SU-DHL-6 (cell line): Measurements from ENCODE around the gene CNTNAP5.

Source experiments
- H2AFZ ChIP-seq: fragments of 200-600 bp; sonication (generic); 2 replicates; pipeline ENCODE4 v1.6.1; 2014; ENCODE audit warnings: low read depth, mild to moderate bottlenecking, moderate library complexity, mixed read lengths, antibody characterized with exemption, low read length; ENCODE audit not compliant: severe bottlenecking
- H3F3A ChIP-seq: fragments of 200-600 bp; shearing (Covaris generic); 2 replicates; pipeline ENCODE4 v1.6.0; 2016; ENCODE audit warnings: antibody characterized with exemption, mild to moderate bottlenecking; ENCODE audit not compliant: insufficient read depth
- H3K27ac ChIP-seq: fragments of 200-600 bp; sonication (generic); 2 replicates; pipeline ENCODE4 v1.5.1; 2016; ENCODE audit warnings: low read depth, mild to moderate bottlenecking, low read length, moderate library complexity, mixed read lengths
- H3K27me3 ChIP-seq: fragments of 200-600 bp; sonication (generic), shearing (Covaris generic); 2 replicates; pipeline ENCODE4 v1.6.0; 2014; ENCODE audit warnings: mild to moderate bottlenecking, low read length
- H3K36me3 ChIP-seq: fragments of 200-600 bp; sonication (generic); 2 replicates; pipeline ENCODE4 v1.6.1; 2014; ENCODE audit warnings: mild to moderate bottlenecking, low read length, mixed read lengths
- H3K4me2 ChIP-seq: fragments of 300-600, 200-600 bp; shearing (Covaris generic), sonication (generic); 2 replicates; pipeline ENCODE4 v1.6.0; 2014; ENCODE audit warnings: low read length, low read depth, mild to moderate bottlenecking; ENCODE audit not compliant: poor library complexity, severe bottlenecking
- H3K4me3 ChIP-seq: fragments of 200-600 bp; sonication (generic); 2 replicates; pipeline ENCODE4 v1.5.1; 2014; ENCODE audit warnings: antibody characterized with exemption, low read length, mild to moderate bottlenecking, mixed read lengths; ENCODE audit not compliant: insufficient read depth, poor library complexity, severe bottlenecking
- H3K79me2 ChIP-seq: fragments of 200-600 bp; sonication (generic); 2 replicates; pipeline ENCODE4 v1.6.1; 2014; ENCODE audit warnings: mild to moderate bottlenecking, low read length, moderate library complexity; ENCODE audit not compliant: insufficient read depth
- H3K9ac ChIP-seq: fragments of 200-600 bp; sonication (generic); 2 replicates; pipeline ENCODE4 v1.7.0; 2014; ENCODE audit warnings: mild to moderate bottlenecking, low read length
- H3K9me2 ChIP-seq: fragments of 200-600 bp; sonication (generic); replicated peaks from 2 replicates; pipeline ENCODE4 v1.6.1; 2014; ENCODE audit warnings: low read length; ENCODE audit not compliant: insufficient read depth
- H3K9me3 ChIP-seq: fragments of 200-600 bp; sonication (generic); 2 replicates; pipeline ENCODE4 v1.6.1; 2014; ENCODE audit warnings: low read length, mixed read lengths; ENCODE audit not compliant: insufficient read depth
- H4K20me1 ChIP-seq: fragments of 200-600 bp; sonication (generic); 2 replicates; pipeline ENCODE4 v1.6.1; 2014; ENCODE audit warnings: low read depth, mild to moderate bottlenecking, antibody characterized with exemption, low read length, moderate library complexity, mixed read lengths
- EZH2phosphoT487 ChIP-seq: fragments of 200-600 bp; sonication (generic), shearing (Covaris generic); conservative IDR thresholded peaks from 2 replicates; pipeline ENCODE4 v1.6.1; 2018; ENCODE audit warnings: mild to moderate bottlenecking, antibody characterized with exemption, low read length, moderate library complexity, mixed read lengths
- TF ChIP-seq, protein P1 (sequence below): fragments of 200-600 bp; sonication (generic); IDR thresholded peaks from one replicate; pipeline ENCODE4 v1.5.1; 2017; ENCODE audit warnings: antibody characterized with exemption, mild to moderate bottlenecking, low read length, moderate library complexity; ENCODE audit not compliant: insufficient read depth, poor library complexity, severe bottlenecking

The CNTNAP5 gene

DNA sequence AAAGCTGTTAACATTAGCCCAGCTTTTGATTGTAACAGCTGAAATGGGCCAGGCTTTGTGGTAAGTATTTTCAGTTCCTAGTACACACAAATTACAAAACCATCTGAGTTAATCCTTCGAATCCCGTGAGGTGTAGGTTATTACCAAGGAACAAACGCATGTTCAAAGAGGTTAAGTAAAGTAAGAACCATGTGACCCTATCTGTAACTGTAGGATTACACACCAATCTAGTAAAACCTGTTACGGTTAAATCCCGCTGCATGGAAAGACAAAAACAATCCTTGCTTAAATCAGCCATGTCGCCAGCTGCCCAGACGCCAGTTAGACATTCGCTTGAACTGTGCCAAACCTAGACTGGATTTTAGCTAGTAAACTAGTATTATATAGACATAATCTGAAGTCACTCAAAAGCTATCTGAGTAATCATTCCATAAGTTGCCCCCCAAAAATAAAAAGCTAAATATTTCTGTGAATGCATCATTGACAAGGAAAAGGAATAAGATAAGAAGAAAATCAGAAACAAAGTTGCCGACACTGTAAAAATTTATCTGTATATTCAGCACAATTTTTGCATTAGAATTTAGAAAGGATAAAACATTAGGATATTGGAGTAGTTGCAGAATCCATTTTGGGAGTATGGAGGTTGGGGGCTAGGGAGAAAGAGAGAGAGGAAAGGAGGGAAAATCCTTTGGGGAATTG is 638.0 kb downstream of the CNTNAP5 start:
- H3K27ac ChIP-seq, result no peak overlapping the region
- TF ChIP-seq, protein P1, sequence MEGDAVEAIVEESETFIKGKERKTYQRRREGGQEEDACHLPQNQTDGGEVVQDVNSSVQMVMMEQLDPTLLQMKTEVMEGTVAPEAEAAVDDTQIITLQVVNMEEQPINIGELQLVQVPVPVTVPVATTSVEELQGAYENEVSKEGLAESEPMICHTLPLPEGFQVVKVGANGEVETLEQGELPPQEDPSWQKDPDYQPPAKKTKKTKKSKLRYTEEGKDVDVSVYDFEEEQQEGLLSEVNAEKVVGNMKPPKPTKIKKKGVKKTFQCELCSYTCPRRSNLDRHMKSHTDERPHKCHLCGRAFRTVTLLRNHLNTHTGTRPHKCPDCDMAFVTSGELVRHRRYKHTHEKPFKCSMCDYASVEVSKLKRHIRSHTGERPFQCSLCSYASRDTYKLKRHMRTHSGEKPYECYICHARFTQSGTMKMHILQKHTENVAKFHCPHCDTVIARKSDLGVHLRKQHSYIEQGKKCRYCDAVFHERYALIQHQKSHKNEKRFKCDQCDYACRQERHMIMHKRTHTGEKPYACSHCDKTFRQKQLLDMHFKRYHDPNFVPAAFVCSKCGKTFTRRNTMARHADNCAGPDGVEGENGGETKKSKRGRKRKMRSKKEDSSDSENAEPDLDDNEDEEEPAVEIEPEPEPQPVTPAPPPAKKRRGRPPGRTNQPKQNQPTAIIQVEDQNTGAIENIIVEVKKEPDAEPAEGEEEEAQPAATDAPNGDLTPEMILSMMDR, result no peak
- TF ChIP-seq EZH2phosphoT487, result no peak
- no peaks in the 10 kb centered on the region for H3K36me3 ChIP-seq

DNA sequence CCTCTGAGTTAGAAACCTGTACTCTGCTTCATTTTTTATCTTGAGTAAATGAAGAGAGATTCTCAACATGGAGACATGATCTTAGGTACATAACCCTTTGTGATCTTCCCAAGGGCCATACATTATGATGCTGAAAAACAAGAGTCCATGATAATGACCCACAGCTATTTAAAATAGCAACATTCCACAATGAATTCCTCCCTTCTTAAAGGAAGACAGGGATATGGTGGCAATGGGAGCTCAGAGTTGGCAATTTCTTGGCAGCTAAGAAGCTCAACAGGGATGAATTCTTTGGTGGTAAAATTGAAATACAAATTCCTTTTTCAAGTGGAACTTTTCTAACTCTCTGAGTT is 638.5 kb downstream of the CNTNAP5 start:
- Histone ChIP-seq H3K27me3 (no peaks in the 10 kb centered on the region), H3K9ac (no peak overlapping the region), H3K27ac (no peak overlapping the region), H3K9me3 (no peaks in the 10 kb centered on the region), H3K9me2 (no peaks in the 10 kb centered on the region), H4K20me1 (no peaks in the 10 kb centered on the region), H3K4me3 (no peak overlapping the region), H2AFZ (no peak overlapping the region), H3K79me2 (no peaks in the 10 kb centered on the region), H3K4me2 (no peak overlapping the region), H3F3A (no peaks in the 10 kb centered on the region), H3K36me3 (no peaks in the 10 kb centered on the region)
- TF ChIP-seq, protein P1, result no peak
- TF ChIP-seq EZH2phosphoT487, result no peak

More for the DNA sequence above, 638.0 kb downstream of the CNTNAP5 start:
- Histone ChIP-seq H3K9me2 (no peaks in the 10 kb centered on the region), H3K9ac (no peak overlapping the region), H4K20me1 (no peaks in the 10 kb centered on the region), H2AFZ (no peak overlapping the region), H3K4me2 (no peak overlapping the region), H3K9me3 (no peaks in the 10 kb centered on the region), H3K4me3 (no peak overlapping the region), H3K79me2 (no peaks in the 10 kb centered on the region), H3F3A (no peaks in the 10 kb centered on the region), H3K27me3 (no peaks in the 10 kb centered on the region)

DNA sequence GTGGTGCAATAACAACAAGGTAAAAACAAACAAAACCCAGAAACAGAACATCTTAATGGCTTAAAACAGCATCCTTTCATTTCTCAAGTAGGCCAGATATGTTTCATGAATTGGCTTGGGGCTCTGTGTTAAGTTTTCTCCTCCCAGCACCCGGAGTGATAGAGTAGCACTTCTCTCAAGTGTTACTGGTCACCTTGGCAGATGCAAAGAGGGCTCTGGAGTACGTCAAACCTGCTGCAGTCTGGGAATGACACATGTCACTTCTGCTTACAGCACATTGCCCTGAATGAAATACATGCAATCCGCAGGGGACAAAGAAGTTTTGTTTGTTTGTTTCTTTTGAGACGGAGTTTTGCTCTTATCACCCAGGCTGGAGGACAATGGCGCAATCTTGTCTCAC is 639.3 kb downstream of the CNTNAP5 start:
- Histone ChIP-seq H4K20me1 (no peaks in the 10 kb centered on the region), H3K79me2 (no peaks in the 10 kb centered on the region), H3K9me2 (no peaks in the 10 kb centered on the region), H2AFZ (no peak overlapping the region), H3K9me3 (no peaks in the 10 kb centered on the region), H3K27me3 (no peaks in the 10 kb centered on the region), H3K9ac (no peak overlapping the region), H3K4me3 (no peak overlapping the region), H3K27ac (no peak overlapping the region), H3K4me2 (no peak overlapping the region), H3F3A (no peaks in the 10 kb centered on the region), H3K36me3 (no peaks in the 10 kb centered on the region)
- TF ChIP-seq, protein P1, result no peak
- no peak for TF ChIP-seq EZH2phosphoT487
